Inflammatory macrophage treated with lipopolysaccharide for 1 hour (primary cell): ENCODE data around the gene TTC32.

Experiments
- DNase-seq, 2 donors: peaks; one replicate each; pipeline ENCODE4 v3.0.0-alpha.2; 2020 to 2022

Gene TTC32

GRCh38 chr2:19848029-19848750 lies 53.6 kb downstream of the TTC32 start:
- no peak for DNase-seq

- no peak for DNase-seq
These were observed 54.3 kb downstream of the TTC32 start for GRCh38 chr2:19847486-19847885.
